NCI-H1694 treated with DMSO at 0.1 percent for 48 hours (cell line): Measurements from ENCODE around the gene IL36B.

Experiments
- DNase-seq: peaks from one replicate; lab custom pipeline; 2025; lab: John Stamatoyannopoulos, UW

IL36B gene

DNA sequence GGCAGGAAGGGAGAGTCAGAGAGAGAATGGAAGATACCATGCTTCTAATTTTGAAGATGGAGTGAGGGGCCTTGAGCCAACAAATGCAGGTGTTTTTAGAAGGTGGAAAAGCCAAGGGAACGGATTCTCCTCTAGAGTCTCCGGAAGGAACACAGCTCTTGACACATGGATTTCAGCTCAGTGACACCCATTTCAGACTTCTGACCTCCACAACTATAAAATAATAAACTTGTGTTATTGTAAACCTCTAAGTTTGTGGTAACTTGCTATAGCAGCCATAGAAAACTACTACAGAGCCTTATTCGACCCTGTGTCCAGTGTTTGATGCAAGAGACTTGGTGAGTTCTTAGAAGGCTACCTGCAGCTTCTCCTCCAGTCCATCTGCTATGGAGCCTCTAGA is 22.9 kb upstream of the IL36B start:
- DNase-seq = no peak

DNA sequence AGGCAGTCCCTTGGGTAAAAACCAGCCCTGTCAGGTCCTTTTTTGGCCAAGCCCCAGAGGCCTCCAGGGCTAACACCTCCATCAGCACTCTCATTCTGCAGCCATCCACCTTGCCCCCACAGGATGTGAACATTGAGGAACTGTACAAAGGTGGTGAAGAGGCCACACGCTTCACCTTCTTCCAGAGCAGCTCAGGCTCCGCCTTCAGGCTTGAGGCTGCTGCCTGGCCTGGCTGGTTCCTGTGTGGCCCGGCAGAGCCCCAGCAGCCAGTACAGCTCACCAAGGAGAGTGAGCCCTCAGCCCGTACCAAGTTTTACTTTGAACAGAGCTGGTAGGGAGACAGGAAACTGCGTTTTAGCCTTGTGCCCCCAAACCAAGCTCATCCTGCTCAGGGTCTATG is 22.4 kb upstream of the IL36B start:
- DNase-seq = no peak

GRCh38 chr2:113073325-113073834 is 20.7 kb upstream of the IL36B start:
- DNase-seq = no peak

GRCh38 chr2:113072584-113072983 is 19.9 kb upstream of the IL36B start:
- DNase-seq = no peak

DNA sequence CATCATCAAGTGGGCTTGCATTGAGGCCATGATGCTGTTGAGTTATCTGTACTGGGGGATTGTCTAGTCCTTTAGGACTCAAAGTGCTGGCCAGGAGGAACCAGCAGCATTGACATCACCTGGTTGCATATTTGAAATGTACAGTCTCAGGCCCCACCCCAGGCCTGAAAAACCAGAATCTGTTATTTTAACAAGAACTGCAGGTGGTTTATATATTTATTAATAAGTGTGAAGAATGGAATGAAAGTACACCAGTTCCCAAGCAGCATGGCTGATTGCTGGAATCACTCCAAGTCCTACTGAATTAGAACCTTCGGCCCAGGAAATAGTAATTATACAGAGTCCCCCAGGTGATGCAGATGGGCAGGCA is 17.9 kb upstream of the IL36B start:
- DNase-seq = no peak

- DNase-seq = no peak
Observed at GRCh38 chr2:113069676-113070605, 17.3 kb upstream of the IL36B start.

DNA sequence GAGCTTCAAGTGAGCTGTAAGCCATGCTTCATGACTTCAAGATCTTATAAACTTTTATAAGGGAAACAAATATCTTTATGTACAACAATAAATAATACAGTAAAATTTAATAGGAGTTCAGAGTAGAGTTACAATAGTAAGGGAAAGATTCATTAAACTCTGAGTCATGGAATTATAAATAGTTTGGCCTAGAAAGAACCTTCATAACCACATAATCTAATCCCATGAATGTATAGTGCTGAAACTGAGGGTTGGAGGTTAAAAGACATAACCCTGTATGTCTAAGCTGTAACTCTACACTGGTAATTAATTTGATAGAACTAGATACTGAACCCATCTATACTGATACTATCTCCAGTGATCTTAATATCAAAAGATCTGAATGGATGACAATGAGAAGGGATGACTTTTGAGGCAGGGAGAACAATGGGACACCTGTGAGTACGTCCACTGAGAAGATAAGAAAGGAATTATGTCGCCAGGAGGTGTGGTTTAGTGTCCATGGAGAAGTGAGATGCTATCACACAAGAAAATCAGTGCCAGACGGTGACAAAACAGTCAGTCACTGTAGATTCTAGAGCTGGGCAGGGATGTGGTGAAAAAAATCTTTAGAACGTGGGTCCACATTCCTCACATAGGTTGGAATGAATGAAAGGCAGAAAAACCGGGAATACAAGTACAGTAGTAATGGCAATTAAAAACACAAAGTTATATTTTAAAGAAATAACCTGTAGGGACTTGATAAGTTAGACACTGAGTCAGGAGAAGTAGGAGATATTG is 16.2 kb upstream of the IL36B start:
- DNase-seq = no peak

DNA sequence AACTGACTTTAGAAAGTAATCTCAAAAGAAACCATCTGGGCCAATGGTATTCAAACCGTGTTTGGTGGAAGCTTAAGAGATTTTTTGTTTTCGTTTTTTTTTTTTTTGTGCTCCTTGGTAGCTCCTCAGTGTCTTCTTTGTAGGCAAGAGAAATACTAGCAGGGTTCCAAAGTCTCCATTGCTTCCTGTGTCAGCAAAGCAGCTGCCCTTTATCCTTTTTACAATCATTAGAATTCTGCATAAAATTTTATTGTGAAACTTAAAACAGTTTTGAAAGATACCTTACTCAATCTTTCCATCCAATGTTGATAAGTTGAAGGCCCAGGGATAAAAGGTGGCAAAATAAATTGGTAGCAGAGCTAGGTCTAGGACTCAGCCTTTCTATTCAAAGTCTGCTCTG is 15.6 kb upstream of the IL36B start:
- no peak for DNase-seq

- no peak for DNase-seq
Observed at GRCh38 chr2:113067681-113068080, 15.0 kb upstream of the IL36B start, which contains the start of gene IL1F10. Gene IL1F10 (plus strand): TSS chr2:113067970. CDS start chr2:113072739, 4,769 bp downstream.

- DNase-seq = no peak
Observed at GRCh38 chr2:113064898-113065297, 12.2 kb upstream of the IL36B start.

GRCh38 chr2:113064281-113064680 is 11.6 kb upstream of the IL36B start:
- no peak for DNase-seq

DNA sequence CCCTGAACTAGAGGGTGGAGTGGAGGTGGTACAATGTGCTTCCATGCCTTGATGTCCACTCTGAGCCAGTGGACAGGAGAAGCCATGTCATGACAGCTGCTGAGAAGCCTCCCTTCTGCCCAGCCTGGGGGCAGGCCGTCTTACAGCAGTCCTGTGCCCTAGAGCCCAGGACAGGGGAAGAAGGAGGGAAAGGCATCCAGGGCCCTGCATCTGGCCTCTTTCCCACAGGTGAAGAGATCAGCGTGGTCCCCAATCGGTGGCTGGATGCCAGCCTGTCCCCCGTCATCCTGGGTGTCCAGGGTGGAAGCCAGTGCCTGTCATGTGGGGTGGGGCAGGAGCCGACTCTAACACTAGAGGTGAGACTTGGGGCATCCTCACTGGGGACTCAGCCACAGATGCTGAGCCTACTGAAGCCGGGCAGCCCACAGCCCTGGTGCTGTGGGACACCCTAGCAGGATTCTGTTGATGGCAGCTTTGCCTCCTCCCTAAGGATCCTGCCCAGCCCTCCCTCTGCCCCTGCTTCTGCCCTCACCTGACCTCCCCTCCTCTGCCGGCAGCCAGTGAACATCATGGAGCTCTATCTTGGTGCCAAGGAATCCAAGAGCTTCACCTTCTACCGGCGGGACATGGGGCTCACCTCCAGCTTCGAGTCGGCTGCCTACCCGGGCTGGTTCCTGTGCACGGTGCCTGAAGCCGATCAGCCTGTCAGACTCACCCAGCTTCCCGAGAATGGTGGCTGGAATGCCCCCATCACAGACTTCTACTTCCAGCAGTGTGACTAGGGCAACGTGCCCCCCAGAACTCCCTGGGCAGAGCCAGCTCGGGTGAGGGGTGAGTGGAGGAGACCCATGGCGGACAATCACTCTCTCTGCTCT is 9.5 kb upstream of the IL36B start:
- no peak for DNase-seq

DNA sequence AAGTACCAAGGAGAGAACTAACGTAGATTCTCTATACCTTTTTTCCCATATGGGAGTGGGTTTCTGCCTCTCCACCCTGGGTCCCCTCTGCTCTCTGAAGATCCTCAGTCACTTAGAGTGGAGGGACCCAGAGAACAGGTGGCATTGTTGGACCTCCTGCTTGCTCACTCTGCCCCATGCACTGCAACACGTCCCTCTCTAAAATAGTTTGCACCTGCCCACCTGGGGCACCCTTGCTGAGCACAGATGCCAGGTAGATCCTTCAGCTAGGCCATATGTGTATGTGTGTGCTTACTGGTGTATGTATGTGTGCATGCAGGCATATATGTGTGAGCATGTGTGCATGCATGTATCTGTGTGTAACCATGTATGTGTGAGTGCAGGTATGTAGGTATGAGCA is 8.6 kb upstream of the IL36B start:
- no peak for DNase-seq

DNA sequence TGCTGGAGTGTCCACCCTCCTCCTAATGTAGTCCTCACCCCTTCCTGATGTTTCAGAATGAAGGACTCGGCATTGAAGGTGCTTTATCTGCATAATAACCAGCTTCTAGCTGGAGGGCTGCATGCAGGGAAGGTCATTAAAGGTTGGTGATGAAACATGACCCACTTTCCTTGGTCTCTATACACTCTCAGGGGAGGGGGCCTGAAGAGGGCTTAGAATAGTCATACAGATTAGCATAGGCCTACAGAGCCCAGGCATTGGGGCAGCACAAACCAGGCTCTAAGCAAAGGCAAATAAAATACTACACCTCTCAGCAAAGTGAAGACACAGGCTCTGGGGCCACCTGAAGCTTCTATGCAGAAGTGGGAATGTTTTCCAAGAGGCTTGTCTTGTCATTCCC is 8.1 kb upstream of the IL36B start:
- DNase-seq = no peak

- DNase-seq = no peak
Observed at GRCh38 chr2:113060396-113060795, 7.7 kb upstream of the IL36B start.

- DNase-seq = no peak
Observed at GRCh38 chr2:113058998-113059960, 6.6 kb upstream of the IL36B start, which contains the start of gene IL36RN. Gene IL36RN (plus strand): TSS chr2:113059198. CDS start chr2:113059439, 241 bp downstream.

GRCh38 chr2:113058411-113058994 is 5.8 kb upstream of the IL36B start:
- no peak for DNase-seq

DNA sequence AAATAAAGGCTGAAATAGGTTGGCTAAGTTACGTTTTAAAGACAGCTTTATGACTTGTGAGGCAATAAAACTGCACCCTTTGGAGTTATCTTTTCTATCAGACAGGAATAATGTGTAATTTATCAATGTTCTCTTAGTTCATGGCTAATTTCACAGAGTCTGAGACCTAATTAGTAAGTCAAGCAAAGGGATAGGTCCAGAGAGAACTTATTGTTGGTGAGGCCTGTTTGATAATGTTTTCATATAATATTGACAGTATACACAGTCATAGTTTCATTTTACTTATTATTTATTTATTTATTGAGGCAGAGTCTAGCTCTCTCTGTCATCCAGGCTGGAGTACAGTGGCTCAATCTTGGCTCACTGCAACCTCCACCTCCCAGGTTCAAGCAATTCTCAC is 4.5 kb upstream of the IL36B start:
- DNase-seq = no peak

DNA sequence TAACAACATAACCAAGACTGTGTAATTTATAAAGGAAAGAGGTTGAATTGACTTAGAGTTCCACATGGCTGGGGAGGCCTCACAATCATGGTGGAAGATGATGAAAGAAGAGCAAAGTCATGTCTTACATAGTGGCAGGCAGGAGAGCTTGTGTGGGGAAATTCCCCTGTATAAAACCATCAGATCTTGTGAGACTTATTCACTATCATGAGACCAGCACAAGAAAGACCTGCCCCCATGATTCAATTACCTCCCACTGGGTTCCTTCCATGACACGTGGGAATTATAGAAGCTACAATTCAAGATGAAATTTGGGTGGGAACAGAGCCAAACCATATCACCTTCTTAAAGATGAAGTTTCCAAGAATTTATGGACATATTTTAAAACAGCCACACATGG is 3.9 kb upstream of the IL36B start:
- no peak for DNase-seq

DNA sequence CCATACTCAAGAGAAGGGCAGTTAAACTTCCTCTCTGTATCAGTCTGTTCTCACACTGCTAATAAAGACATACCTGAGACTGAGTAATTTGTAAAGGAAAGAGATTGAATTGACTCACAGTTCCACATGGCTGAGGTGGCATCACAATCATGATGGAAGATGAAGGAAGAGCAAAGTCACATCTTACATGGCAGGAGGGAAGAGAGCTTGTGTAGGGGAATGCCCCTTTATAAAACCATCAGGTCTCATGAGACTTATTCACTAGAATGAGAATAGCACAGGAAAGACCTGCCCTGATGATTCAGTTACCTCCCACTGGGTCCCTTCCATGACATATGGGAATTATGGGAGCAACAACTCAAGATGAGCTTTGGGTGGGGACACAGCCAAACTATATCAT is 1.4 kb upstream of the IL36B start:
- no peak for DNase-seq
